ENCODE data around the gene FIG4. TPM values are rescaled to one million over a fixed set of nuclear protein-coding genes. Genes with fewer than 3 reads are reported as not detected.
"Not testable (repeated sequence)": the region's sequence is repeated elsewhere in the genome, so short reads cannot be mapped to it uniquely, and the experiment has no call there.

FIG4 gene
- total RNA-seq, 1 experiment from 2014 or later, result 5.7 TPM

DNA sequence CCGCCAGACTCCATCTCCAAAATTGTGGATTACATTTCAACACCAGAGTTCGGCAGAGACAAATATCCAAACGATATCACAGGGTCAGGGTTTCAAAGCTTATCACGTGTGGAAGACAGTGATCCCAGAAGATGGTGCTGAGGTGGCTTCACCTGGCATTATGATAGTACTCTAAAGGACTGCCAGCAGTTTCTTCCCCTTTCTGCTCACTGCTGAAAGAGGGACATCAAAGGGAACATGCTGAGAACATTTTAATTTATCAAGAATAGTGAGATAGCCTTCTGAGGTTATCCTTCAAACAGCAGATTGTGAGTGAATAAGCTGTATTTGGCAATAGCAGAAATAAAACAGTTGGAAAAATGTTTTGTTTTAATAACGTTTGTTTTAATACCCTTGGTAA lies 79.7 kb downstream of the FIG4 start:
- H3F3A ChIP-seq (ENCODE audit: low read length, unreplicated experiment), result no peaks in the 10 kb centered on the region
- no peaks in the 10 kb centered on the region for H4K20me1 ChIP-seq (ENCODE audit: low read length)
- H3K4me2 ChIP-seq (ENCODE audit: low read length), result no peak overlapping the region
- no peaks in the 10 kb centered on the region for H3K27me3 ChIP-seq (ENCODE audit: low read length)
- intact Hi-C loops (cut with micrococcal nuclease), result no loop called here
- TF ChIP-seq EZH2 (IDR thresholded peaks at IDR 0.05; ENCODE audit: low read length, unreplicated experiment) (no peak), EZH2phosphoT487 (IDR thresholded peaks at IDR 0.05; ENCODE audit: borderline replicate concordance, low read length) (no peak)
- TF ChIP-seq, protein P1, sequence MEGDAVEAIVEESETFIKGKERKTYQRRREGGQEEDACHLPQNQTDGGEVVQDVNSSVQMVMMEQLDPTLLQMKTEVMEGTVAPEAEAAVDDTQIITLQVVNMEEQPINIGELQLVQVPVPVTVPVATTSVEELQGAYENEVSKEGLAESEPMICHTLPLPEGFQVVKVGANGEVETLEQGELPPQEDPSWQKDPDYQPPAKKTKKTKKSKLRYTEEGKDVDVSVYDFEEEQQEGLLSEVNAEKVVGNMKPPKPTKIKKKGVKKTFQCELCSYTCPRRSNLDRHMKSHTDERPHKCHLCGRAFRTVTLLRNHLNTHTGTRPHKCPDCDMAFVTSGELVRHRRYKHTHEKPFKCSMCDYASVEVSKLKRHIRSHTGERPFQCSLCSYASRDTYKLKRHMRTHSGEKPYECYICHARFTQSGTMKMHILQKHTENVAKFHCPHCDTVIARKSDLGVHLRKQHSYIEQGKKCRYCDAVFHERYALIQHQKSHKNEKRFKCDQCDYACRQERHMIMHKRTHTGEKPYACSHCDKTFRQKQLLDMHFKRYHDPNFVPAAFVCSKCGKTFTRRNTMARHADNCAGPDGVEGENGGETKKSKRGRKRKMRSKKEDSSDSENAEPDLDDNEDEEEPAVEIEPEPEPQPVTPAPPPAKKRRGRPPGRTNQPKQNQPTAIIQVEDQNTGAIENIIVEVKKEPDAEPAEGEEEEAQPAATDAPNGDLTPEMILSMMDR (conservative IDR thresholded peaks at IDR 0.05; ENCODE audit: low read depth, low read length), result no peak
- H3K27ac ChIP-seq (ENCODE audit: low read length), result no peak overlapping the region
- H3K9ac ChIP-seq (ENCODE audit: low read length), result no peak overlapping the region
- DNase-seq (no peak), ATAC-seq (no peak)
- no TSS peak for BruUV-seq (replicated peaks)
- no peaks in the 10 kb centered on the region for H3K9me2 ChIP-seq (replicated peaks; ENCODE audit: low read length)
- no peaks in the 10 kb centered on the region for H3K9me3 ChIP-seq (ENCODE audit: low read length)
- ChIA-PET CTCF (no interaction called here), POLR2A (ENCODE audit: unreplicated experiment) (no interaction called here)
- peaks cover 28% of the 10 kb centered on the region for H3K4me1 ChIP-seq (ENCODE audit: insufficient read depth, low read length)
- H3K79me2 ChIP-seq (ENCODE audit: low read length), result no peaks in the 10 kb centered on the region
- H2AFZ ChIP-seq (ENCODE audit: low read length), result no peak overlapping the region
- no peak overlapping the region for H3K4me3 ChIP-seq (ENCODE audit: low read length)
- H3K36me3 ChIP-seq (ENCODE audit: low read depth, low read length), result no peaks in the 10 kb centered on the region

DNA sequence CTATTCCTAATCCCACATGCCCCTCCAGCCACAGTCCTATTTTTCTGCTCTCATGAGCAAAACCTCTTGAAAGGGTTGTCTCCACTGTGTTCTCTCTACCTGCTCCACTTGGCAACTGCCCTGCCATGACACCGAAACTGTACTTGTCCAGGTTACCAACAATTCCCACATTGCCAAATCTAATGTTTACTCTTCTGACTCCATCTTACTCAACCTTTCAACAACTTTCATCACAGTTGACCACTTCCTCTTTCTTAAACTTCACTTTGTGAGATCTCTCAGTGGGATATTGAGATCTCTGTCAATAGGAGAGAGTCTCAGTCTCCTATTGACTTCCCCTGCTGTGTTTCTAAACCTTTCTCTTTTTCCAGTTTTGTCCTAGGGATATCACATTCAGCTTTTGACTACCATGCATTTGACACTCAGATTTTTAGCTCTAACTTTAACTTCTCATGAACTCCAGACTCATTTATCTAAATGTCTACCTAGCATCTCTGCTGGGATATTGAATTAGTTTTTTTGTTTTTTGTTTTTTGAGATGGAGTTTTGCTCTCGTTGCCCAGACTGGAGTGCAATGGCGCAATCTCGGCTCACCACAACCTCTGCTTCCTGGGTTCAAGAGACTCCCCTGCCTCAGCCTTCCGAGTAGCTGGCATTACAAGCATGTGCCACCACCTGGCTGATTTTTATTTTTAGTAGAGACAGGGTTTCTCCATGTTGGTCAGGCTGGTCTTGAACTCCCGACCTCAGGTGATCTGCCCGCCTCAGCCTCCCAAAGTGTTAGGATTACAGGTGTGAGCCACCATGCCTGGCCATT lies 81.1 kb downstream of the FIG4 start:
- H3K9me2 ChIP-seq (replicated peaks; ENCODE audit: low read length); H3K4me3 ChIP-seq (ENCODE audit: low read length); BruUV-seq (replicated peaks); H3K79me2 ChIP-seq (ENCODE audit: low read length); ATAC-seq; H3F3A ChIP-seq (ENCODE audit: low read length, unreplicated experiment); H3K36me3 ChIP-seq (ENCODE audit: low read depth, low read length); H2AFZ ChIP-seq (ENCODE audit: low read length); H4K20me1 ChIP-seq (ENCODE audit: low read length); H3K27me3 ChIP-seq (ENCODE audit: low read length); CTCF ChIA-PET; intact Hi-C loops (cut with micrococcal nuclease); POLR2A ChIA-PET (ENCODE audit: unreplicated experiment); H3K4me2 ChIP-seq (ENCODE audit: low read length); H3K9me3 ChIP-seq (ENCODE audit: low read length): not testable (repeated sequence)
- H3K4me1 ChIP-seq (ENCODE audit: insufficient read depth, low read length), result peaks cover 28% of the 10 kb centered on the region
- H3K9ac ChIP-seq (ENCODE audit: low read length), result peak overlapping the region; percentile 31; the same call in 1 of the 2 replicates
- DNase-seq, result peak; percentile 57
- peak overlapping the region; percentile 65 for H3K27ac ChIP-seq (ENCODE audit: low read length)

DNA sequence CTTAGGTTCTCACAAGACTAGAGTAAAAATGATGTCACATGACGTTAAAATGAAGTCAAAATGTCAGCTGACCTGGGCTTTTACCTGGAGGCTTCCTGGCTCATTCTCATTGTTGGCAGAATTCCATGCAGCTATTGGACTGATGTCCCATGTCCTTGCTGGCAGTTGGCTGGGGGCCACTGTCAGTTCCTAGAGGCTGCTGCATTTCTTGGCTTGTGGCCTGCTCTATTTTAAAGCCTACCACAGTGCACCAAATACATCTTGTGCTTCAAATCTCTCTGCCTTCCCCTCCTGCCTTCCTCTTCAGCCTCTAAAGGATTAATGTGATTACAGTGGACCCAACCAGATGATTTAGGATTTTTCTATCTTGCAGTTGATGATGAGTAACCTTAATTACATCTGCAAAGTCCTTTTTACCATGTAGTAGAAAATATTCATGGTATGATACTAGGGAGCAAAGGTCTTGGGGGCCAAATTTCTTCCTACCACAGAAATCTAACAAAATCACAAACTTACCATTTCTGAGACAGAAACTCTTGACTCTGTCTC lies 81.9 kb downstream of the FIG4 start:
- no peak for ATAC-seq
- Histone ChIP-seq H3K4me1 (ENCODE audit: insufficient read depth, low read length) (peaks cover 26% of the 10 kb centered on the region), H3K4me2 (ENCODE audit: low read length) (no peak overlapping the region), H3K79me2 (ENCODE audit: low read length) (no peaks in the 10 kb centered on the region), H2AFZ (ENCODE audit: low read length) (no peak overlapping the region), H3K9me3 (ENCODE audit: low read length) (no peaks in the 10 kb centered on the region), H3F3A (ENCODE audit: low read length, unreplicated experiment) (no peaks in the 10 kb centered on the region), H3K27ac (ENCODE audit: low read length) (peak overlapping the region; percentile 65), H3K9ac (ENCODE audit: low read length) (0 out of 2 replicates have a peak overlapping the region, but pooled peaks have one; percentile 31), H3K4me3 (ENCODE audit: low read length) (no peak overlapping the region), H3K27me3 (ENCODE audit: low read length) (no peaks in the 10 kb centered on the region), H4K20me1 (ENCODE audit: low read length) (no peaks in the 10 kb centered on the region), H3K36me3 (ENCODE audit: low read depth, low read length) (no peaks in the 10 kb centered on the region), H3K9me2 (replicated peaks; ENCODE audit: low read length) (no peaks in the 10 kb centered on the region)
- ChIA-PET CTCF (no interaction called here), POLR2A (ENCODE audit: unreplicated experiment) (no interaction called here)
- peak; percentile 12 for DNase-seq
- no TSS peak for BruUV-seq (replicated peaks)
- intact Hi-C loops (cut with micrococcal nuclease), result no loop called here
- TF ChIP-seq, protein P1 (conservative IDR thresholded peaks at IDR 0.05; ENCODE audit: low read depth, low read length), result no peak
- TF ChIP-seq EZH2phosphoT487 (IDR thresholded peaks at IDR 0.05; ENCODE audit: borderline replicate concordance, low read length) (no peak), EZH2 (IDR thresholded peaks at IDR 0.05; ENCODE audit: low read length, unreplicated experiment) (no peak)

Data from PC-3 (cell line).